Suprapubic skin (tissue), 4 donors: ENCODE data around the gene LOXL3.

ENCODE experiments used
- EP300 ChIP-seq: sonication (generic); formaldehyde crosslinking; IDR thresholded peaks from one replicate; pipeline ENCODE4 v1.6.1; 2017; ENCODE audit warnings: antibody characterized with exemption
- POLR2A ChIP-seq, 2 donors: fragments of 450-650 bp; IDR thresholded peaks; one replicate each; pipeline ENCODE4 v1.6.1; 2017; ENCODE audit warnings: antibody characterized with exemption in 2 of 2, mild to moderate bottlenecking in 2 of 2, moderate library complexity in 2 of 2
- POLR2AphosphoS5 ChIP-seq, 3 donors: sonication (generic); formaldehyde crosslinking; IDR thresholded peaks; one replicate each; pipeline ENCODE4 v1.6.1; 2017; ENCODE audit warnings: antibody characterized with exemption in 3 of 3
- TF ChIP-seq, protein P1 (sequence below), 2 donors: fragments of 200-600 bp in 1 of 2; fragments of 450-650 bp in 1 of 2; sonication (generic) in 1 of 2; IDR thresholded peaks; one replicate each; pipeline ENCODE4 v1.5.1; 2016 to 2019; ENCODE audit warnings: antibody characterized with exemption in 2 of 2, mild to moderate bottlenecking in 1 of 2, moderate library complexity in 1 of 2

DNA sequence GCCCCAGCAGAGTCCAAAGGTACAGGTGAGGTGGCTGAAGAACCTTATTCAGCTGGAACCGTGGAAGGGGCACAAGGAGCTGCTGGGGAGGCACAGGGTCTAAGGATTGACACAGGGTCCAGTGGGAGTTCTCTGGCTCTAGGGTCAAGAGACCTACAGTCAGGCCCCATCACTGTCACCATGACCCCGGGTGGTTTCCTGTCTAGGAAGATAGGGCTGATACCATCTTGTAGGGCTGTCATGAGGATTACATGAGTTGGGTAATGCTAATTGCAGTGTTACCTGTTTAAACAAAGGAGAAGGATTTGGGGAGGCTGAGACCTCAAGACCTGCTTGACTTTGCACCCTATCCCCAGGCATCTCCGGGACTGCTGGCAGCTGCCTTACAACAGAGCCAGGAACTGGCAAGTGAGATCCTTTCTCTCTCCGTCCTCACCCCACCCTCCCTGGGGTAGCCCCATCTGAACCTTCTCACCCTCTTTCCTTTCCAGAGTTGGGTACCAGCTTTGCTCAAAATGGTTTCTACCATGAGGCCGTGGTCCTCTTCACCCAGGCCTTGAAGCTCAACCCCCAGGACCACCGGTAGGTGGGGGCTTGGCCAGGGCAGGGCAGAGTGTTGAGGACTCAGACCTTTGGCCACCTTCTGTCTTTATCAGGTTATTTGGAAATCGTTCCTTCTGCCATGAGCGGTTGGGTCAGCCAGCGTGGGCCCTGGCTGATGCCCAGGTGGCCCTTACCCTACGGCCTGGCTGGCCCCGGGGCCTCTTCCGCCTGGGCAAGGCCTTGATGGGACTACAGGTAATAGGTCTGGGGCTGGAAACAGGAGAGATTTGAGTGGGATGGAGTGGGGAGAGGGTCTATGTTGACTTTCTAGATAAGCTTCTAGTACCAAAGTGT is 61.8 kb downstream of the LOXL3 start:
- TF ChIP-seq, protein P1, sequence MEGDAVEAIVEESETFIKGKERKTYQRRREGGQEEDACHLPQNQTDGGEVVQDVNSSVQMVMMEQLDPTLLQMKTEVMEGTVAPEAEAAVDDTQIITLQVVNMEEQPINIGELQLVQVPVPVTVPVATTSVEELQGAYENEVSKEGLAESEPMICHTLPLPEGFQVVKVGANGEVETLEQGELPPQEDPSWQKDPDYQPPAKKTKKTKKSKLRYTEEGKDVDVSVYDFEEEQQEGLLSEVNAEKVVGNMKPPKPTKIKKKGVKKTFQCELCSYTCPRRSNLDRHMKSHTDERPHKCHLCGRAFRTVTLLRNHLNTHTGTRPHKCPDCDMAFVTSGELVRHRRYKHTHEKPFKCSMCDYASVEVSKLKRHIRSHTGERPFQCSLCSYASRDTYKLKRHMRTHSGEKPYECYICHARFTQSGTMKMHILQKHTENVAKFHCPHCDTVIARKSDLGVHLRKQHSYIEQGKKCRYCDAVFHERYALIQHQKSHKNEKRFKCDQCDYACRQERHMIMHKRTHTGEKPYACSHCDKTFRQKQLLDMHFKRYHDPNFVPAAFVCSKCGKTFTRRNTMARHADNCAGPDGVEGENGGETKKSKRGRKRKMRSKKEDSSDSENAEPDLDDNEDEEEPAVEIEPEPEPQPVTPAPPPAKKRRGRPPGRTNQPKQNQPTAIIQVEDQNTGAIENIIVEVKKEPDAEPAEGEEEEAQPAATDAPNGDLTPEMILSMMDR (IDR thresholded peaks at IDR 0.05) = no peak
- TF ChIP-seq POLR2A (IDR thresholded peaks at IDR 0.05) (no peak), POLR2AphosphoS5 (IDR thresholded peaks at IDR 0.05) (no peak), EP300 (no peak)
